GDM1 (cell line): ENCODE data around the gene TNFSF9.

Source experiments
- DNase-seq: peaks from one replicate; lab custom pipeline; 2025; lab: John Stamatoyannopoulos, UW

The TNFSF9 gene, protein sequence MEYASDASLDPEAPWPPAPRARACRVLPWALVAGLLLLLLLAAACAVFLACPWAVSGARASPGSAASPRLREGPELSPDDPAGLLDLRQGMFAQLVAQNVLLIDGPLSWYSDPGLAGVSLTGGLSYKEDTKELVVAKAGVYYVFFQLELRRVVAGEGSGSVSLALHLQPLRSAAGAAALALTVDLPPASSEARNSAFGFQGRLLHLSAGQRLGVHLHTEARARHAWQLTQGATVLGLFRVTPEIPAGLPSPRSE

GRCh38 chr19:6530386-6531162 lies at the start of gene TNFSF9:
TNFSF9 (plus strand) TSS chr19:6531026; CDS start chr19:6531037, 11 bp downstream.
- DNase-seq, result peak; percentile 81

DNA sequence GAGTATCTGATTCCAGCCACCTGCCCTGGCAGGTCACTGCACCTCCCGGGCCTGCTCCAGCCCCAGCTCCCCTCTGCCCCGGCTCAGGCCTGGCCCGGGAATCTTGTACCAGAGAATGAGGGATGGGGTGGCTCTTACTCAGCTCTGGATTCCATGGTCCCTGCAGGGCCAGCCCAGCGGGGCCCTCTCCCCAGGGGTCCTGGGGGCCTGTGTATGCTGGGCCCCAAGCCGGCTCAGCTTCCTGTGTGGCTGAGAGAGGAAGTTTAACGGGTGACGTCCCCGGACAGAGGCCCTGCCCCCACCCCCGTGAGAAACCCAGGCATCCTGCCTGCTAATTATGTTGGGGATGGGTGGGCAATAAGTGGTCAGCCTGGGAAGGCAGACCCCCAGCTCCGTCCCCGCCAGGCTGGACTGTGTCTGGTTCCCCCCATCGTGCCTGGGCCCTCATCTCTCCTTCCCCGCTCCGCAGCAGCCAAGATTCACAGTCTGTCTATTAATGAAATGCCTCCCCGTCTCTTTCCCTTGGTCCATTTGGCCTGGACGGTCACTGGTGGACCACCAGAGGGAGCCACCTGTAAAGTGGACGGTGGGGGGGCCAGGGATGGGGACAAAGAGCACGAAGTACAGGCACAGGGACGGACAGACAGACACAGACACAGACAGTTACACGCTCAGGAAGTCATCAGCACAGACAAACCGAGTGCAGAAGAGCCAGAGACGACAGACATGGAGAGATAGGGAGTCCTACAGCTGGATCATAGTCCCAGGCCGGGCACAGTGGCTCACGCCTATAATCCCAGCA lies 49.1 kb upstream of the TNFSF9 start, which contains the start of gene DENND1C:
TSS of gene DENND1C (minus strand) at position 247 of the 802 bp plus-strand sequence. CDS start at position 155, 92 bp downstream.
- peak; percentile 47 for DNase-seq

- no peak for DNase-seq
These were observed 48.5 kb upstream of the TNFSF9 start for GRCh38 chr19:6482343-6482686.

DNA sequence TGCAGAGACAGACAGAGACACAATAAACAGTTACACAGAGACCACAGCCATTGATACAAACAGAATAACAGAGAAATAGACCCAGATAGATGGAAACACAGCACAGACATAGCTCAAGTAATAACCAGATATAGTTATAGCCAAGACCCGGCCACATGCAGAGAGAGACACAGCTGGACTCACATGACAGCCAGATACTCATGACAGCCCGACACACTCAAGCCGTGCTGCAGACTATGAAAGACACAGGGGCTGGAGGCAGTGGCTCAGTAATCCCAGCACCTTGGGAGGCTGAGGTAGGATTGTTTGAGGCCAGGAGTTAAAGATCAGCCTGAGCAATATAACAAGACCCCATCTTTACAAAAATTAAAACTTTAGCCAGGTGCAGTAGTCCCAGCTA lies 47.6 kb upstream of the TNFSF9 start:
- DNase-seq, result no peak

GRCh38 chr19:6484230-6484629 lies 46.6 kb upstream of the TNFSF9 start:
- DNase-seq, result no peak

GRCh38 chr19:6484831-6485230 lies 46.0 kb upstream of the TNFSF9 start:
- no peak for DNase-seq

GRCh38 chr19:6489278-6490061 lies 41.4 kb upstream of the TNFSF9 start:
- no peak for DNase-seq

GRCh38 chr19:6490134-6490533 lies 40.7 kb upstream of the TNFSF9 start:
- DNase-seq, result no peak

GRCh38 chr19:6491802-6492592 lies 38.8 kb upstream of the TNFSF9 start:
- DNase-seq, result no peak

- DNase-seq, result no peak
These were observed 36.3 kb upstream of the TNFSF9 start for GRCh38 chr19:6494438-6495036.

DNA sequence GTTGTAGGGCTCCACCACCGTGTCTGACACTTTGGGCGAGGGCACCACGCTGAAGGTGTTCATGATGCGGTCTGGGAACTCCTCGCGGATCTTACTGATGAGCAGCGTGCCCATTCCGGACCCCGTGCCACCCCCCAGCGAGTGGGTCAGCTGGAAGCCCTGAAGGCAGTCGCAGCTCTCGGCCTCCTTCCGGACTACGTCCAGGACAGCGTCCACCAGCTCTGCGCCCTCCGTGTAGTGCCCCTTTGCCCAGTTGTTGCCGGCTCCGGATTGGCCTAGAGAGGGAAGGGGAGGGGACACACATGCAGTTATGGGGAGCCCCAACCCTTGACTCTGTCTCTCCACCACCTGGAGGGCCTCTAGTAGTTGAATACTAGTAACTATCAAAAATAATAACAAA lies 34.9 kb upstream of the TNFSF9 start:
- DNase-seq, result no peak

- DNase-seq, result no peak
These were observed 32.4 kb upstream of the TNFSF9 start for GRCh38 chr19:6498294-6499036.

DNA sequence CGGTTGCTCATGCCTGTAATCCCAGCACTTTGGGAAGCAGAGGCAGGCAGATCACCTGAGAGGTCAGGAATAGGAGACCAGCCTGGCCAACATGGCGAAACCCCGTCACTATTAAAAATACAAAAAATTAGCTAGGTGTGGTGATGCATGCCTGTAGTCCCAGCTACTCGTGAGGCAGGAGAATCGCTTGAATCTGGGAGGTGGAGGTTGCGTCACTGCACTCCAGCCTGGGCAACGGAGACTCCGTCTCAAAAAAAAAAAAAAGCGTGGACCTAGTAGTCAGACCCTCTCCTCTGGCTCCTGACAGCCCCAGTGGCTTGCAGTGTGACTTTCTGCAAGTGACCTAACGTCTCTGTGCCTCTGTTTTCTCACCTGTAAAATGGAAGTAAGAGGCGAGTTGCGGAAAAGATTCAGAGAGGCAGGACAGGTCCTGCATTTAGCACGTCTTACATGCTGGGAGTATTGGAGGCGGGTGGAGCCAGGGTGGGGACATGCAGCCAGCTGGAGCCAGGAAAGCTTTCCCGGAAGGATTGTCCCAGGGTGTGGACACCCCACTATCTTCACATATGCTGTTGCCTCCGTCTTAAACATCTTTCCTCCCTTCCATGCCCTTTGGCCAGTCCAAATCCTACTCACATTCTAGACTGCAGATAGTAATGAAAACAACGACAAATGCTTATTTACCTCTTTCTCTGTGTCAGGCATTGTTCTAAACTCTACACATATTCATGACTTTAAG lies 31.6 kb upstream of the TNFSF9 start:
- DNase-seq, result no peak

DNA sequence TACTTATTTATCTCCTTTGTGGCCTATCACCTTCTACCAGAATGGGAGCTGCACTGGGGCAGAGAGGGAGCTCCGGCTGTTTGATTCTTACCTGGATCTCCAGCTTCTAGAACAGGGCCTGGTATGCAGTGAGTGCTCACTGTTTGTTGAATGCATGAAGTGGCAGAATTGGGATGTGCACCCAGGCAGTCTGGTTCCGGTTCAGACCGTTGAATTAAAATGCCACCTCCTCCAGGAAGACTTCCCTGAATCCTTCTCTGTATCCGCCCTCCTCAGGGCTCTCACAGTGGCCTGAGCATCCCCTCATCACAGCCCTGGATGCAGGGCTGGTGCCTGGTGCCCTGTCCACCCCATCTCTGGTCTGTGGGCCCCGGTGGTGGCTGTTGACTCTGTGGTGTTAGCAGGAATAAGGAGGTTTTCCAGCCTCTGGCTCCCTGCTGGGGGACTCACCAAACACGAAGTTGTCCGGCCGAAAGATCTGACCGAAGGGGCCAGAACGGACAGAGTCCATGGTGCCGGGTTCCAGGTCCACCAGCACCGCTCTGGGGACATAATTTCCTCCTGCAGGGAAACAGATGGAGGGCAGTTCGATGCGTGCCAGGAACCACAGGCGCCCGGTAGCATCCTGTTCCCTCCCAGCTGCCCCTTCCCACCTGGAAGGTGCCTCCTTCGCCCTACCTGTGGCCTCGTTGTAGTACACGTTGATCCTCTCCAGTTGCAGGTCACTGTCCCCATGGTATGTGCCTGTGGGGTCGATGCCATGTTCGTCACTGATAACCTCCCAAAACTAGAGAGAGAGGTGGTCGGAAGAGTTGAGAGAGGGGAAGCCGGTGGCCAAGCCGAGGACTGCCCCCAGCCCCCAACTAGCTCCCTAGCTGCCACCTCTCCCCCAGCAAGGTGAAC lies 29.7 kb upstream of the TNFSF9 start:
- DNase-seq, result no peak

DNA sequence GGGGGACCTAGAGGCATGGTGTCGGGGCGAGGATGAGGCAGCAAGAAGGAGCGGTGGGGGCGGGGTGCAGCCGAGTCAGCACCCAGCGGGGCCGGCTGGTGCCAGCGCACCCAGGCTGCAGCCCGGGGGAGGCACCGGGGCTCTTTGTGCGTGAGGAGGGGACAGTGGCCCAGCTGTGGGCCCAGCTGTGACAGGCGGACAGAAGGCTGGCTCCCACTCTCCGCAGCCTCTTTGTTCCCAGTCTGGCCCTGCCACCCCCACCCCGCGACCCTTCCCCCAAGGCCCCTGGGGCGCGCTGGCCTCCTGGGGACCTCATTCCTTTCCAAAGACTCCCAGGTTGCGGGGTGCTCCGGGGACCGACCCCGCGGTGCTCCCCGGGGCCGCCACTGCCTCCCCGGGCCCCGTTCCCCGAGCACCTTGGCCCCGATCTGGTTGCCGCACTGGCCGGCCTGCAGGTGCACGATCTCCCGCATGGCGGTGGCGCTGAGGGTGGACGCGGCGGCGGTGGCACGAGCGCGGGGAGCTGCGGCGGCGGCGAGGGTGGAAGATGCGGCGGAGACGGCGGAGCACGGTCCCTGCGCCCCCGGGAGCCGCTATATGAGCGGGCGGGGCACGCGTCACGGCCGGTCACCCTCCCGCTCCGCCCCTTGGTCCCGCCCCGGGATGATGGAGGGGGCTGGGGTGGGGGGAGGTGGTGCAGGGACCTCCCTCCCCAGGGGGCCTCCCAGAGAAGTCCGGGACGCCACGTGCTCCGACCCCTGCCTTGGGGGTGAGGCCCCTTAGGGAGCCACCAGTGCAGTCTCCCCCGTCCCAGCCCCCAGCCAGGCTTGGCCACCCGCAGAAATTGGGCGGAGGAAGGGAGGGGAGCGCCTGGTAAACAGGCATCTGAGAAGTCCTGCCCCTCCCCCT lies 28.8 kb upstream of the TNFSF9 start, which contains the start of gene TUBB4A:
TSS of gene TUBB4A (minus strand) at position 570 of the 909 bp plus-strand sequence. CDS start at position 473, 97 bp downstream.
- no peak for DNase-seq

- no peak for DNase-seq
These were observed 27.2 kb upstream of the TNFSF9 start for GRCh38 chr19:6503407-6504201.
